ENCODE results near the gene ATXN7L2.
"Not testable (repeated sequence)": the region's sequence is repeated elsewhere in the genome, so short reads cannot be mapped to it uniquely, and the experiment has no call there.

The ATXN7L2 gene

DNA sequence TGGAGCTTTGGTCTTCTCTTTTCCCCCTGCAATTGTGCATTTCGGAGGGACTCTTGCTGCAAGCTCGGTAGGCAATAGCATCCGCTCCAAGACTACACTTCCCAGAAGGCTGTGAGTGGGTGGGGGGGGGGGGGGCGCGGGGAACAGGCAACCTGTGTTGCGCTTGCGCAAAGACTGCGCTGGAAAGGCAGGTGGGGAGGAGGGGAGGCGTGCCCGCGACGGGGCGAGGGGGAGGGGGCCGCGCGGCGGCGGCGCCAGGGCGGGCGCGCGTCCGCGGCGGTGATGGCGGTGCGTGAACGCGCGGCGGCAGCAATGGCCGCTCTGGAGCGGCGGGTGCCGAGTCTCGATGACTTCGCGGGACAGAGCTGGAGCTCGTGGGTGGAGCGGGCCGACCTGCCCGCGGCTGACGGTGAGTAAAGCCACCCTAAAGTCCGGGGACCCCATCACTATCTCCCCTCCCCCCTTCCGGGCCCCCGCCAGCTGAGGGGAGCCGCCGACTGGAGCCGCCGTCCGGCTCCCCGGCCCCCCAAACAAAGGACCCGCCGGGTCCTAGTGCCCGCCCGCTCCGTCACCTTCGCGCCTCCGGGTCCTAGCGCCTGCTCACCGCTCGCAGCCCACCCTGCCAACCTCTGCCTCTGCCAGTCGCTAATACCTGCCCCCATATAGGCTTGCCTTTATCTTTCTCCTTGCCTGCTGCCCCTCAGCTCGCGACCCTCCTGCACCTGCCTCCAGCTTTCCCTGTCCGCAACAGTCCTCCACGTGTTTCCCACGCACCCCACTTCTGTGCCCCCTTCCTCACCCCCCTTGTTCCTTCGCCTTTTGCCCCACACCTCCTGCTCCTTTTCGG lies at the start of gene ATXN7L2:
TSS of gene ATXN7L2 (plus strand) at position 234 of the 847 bp plus-strand sequence. CDS start at position 283, 49 bp downstream.
- DNase-seq (ENCODE audit: insufficient read length, low spot score) (peak; percentile 93), FAIRE-seq (peak; percentile 26)

DNA sequence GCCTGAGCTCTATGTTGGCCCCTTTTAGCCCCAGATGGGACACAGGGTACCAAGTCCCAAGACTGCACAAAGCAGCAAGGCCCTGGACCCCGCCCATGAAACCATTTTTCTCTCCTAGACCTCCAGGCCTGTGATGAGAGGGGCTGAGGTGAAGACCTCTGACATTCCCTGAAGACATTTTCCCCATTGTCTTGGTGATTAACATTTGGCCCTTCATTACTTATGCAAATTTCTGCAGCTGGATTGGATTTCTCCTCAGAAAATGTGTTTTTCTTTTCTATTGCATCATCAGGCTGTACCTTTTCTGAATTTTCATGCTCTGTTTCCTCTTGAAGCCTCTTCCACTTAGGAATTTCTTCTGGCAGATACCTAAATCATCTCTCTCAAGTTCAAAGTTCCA lies 49.2 kb upstream of the ATXN7L2 start:
- FAIRE-seq (no peak), DNase-seq (ENCODE audit: insufficient read length, low spot score) (no peak)

- FAIRE-seq (no peak), DNase-seq (ENCODE audit: insufficient read length, low spot score) (peak; percentile 24)
These were observed 44.9 kb upstream of the ATXN7L2 start for GRCh38 chr1:109438798-109439297.

DNA sequence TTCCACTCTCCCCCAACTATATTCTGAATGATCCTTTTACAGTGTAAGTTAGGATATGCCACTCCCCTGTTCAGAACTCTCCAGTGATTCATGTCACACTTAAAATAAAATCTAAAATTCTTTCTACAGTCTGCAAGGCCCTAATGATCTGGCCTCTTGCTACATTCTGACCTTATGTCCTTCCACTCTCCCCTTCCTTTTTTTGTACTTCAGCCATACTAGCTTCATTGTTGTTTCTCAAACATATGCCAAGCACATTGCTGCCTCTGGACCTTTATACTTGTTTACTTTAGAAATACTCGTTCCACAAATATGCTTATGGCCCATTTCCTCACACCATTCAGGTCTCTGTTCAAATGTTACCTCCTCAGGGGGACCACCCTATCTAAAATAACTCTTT lies 42.6 kb upstream of the ATXN7L2 start:
- FAIRE-seq (no peak), DNase-seq (ENCODE audit: insufficient read length, low spot score) (no peak)

DNA sequence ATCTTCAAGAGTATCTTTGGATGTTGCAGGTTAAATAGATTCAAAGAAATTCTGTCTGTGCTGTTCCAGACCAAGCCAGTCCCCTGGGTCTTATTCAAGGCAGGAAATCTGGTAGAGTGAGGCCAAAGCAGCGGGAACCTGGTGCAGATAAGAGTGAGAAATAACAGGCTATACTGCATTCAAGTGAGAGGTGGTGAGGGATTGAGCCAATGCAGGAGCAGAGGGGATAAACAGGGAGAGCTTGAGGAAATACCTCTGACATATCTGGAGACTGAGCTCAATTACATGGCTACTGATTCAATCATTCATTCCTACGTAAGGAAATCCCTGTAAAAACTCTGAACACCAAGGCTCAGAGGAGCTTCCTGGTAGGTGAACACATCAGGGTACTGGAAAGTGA lies 40.2 kb upstream of the ATXN7L2 start:
- no peak for DNase-seq (ENCODE audit: insufficient read length, low spot score)
- FAIRE-seq = no peak

GRCh38 chr1:109444346-109444745 lies 39.4 kb upstream of the ATXN7L2 start:
- DNase-seq (ENCODE audit: insufficient read length, low spot score) (no peak), FAIRE-seq (no peak)

- FAIRE-seq = not testable (repeated sequence)
These were observed 37.6 kb upstream of the ATXN7L2 start for GRCh38 chr1:109445949-109446695.

GRCh38 chr1:109447524-109447923 lies 36.2 kb upstream of the ATXN7L2 start:
- DNase-seq (ENCODE audit: insufficient read length, low spot score) (no peak), FAIRE-seq (no peak)

More at GRCh38 chr1:109445949-109446695, 37.6 kb upstream of the ATXN7L2 start:
- not testable (repeated sequence) for DNase-seq (ENCODE audit: insufficient read length, low spot score)

DNA sequence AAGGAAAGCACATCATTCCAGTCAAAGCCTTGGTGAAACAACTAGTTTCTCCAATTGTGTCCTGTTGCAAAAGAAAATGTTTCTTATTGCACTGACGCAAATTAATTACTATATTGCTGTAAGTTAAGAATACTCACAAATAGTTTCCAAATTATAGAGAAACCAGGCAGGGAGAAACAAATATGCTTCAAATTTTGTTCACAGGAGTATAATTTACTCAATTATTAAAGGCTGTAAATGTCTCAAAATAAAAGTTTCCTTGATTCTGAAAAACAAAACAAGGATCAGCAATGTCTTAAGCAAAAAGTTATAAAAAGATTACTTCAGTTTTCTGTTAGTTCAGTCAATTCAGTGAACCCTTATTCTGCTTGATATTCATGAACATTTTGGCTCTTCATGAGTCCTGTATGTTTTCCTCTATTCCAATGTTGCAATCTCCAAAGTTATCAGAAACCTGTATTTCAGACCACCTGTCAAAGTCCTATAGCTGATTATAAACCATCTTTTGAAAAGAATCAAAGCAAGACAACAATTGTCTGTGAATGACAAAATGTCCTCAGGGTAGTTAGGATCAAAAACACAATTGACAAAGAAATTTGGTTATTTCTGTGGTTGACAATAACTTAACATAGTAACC lies 29.1 kb upstream of the ATXN7L2 start:
- DNase-seq (ENCODE audit: insufficient read length, low spot score) = no peak

GRCh38 chr1:109457819-109458218 lies 25.9 kb upstream of the ATXN7L2 start:
- FAIRE-seq (no peak), DNase-seq (ENCODE audit: insufficient read length, low spot score) (no peak)

More for the DNA sequence above, 29.1 kb upstream of the ATXN7L2 start:
- no peak for FAIRE-seq

DNA sequence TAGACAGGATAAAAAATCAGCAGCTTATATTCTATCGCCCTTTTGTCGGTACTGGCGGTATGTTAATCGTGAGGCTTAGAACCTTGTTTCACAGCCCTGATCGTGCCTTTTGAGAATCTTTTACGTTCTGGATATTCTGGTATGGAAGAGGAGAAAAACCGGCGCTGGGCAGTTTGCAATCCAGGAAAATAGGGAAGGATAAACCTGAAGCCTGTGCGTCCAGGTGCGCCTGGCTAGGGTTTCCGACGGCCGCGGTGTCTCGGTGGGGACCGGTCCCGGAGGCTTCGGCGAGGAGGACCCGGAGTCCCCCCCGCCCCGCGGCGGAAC lies 17.6 kb upstream of the ATXN7L2 start:
- FAIRE-seq = no peak
- no peak for DNase-seq (ENCODE audit: insufficient read length, low spot score)

DNA sequence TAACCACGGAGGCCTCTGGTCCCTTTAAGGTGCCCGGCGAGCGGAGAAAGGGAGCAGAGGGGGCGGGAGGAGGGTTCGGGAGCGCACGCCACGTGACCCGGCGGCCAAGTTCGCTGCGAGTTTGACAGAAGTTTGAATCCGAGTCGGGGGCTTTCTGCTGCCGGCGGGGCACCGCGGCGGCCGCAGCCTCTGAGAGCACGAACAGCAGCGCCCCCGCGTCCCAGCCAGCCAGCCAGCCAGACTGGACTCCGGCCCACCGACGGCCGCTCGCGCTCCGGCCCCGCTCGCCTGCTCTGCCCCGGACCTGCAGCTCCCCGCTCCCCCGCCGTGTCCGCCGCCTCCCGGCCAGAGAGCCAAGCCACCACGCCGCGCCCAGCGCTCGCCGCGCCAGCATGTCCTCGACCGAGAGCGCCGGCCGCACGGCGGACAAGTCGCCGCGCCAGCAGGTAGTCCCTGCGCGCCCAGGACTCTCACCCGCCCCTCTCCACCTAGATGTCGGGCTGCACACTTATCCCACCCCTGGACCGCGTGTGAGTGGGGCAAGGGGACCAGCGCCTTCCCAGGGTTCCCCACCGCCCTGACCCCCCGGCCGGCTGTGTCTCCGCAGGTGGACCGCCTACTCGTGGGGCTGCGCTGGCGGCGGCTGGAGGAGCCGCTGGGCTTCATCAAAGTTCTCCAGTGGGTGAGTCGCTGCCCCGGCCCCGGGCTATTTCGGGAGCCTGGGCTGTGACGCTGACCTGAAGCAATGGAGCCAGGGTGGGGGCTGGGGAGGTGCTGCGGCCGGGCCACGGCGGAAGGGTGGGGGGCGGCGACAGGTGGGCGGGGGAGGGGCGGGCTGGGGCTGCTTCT lies 17.0 kb upstream of the ATXN7L2 start, which contains the start of gene SYPL2:
TSS of gene SYPL2 (plus strand) at position 95 of the 849 bp plus-strand sequence. CDS start at position 393, 298 bp downstream.
- DNase-seq (ENCODE audit: insufficient read length, low spot score) (peak; percentile 23), FAIRE-seq (no peak)

- no peak for DNase-seq (ENCODE audit: insufficient read length, low spot score)
- FAIRE-seq = no peak
These were observed 16.4 kb upstream of the ATXN7L2 start for GRCh38 chr1:109467301-109467777.

- DNase-seq (ENCODE audit: insufficient read length, low spot score) = no peak
- no peak for FAIRE-seq
These were observed 15.6 kb upstream of the ATXN7L2 start for GRCh38 chr1:109468061-109468460.

DNA sequence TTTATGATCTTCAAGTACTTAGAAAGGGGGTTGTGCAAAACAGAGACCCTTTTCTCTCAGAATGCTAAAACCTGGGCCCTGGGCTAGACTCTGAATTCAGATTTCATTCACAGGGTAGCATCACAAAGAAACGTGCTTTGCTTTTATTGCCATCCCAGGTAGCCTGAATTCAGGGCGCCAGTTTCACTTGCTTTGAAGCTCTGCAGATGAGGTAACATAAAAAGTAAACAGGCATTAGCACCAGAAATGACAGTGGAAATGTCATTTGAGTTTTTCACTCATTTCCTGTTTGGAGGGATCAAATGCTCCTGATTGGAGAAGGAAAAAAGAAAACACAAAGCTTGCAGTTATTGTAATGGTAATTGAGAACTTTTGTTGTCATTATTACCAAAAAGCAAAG lies 14.8 kb upstream of the ATXN7L2 start:
- FAIRE-seq (no peak), DNase-seq (ENCODE audit: insufficient read length, low spot score) (no peak)

DNA sequence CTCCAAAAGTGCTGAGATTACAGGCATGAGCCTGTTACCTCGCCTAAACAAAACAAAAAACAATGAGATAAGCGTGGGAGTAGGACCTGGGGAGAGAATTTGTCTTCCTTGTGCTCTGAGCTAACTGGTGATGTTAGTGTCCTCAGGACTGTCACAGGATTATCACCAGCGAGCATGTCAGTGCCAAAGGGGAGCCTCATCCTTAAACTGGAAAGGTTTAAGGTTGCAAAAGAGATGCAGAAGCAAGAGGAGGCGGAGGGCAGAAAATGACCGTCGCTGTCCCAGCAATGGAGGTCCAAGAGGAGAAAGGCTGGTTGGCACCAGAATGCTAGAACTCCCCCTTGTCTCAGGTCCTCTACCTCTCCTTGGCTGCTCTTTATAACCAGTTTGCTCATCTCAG lies 13.5 kb upstream of the ATXN7L2 start:
- FAIRE-seq = no peak

GRCh38 chr1:109472779-109473178 lies 10.9 kb upstream of the ATXN7L2 start:
- DNase-seq (ENCODE audit: insufficient read length, low spot score) (no peak), FAIRE-seq (no peak)

More for the DNA sequence above, 13.5 kb upstream of the ATXN7L2 start:
- no peak for DNase-seq (ENCODE audit: insufficient read length, low spot score)

GRCh38 chr1:109473284-109474057 lies 10.2 kb upstream of the ATXN7L2 start:
- not testable (repeated sequence) for FAIRE-seq; DNase-seq (ENCODE audit: insufficient read length, low spot score)

GRCh38 chr1:109474697-109475096 lies 9.0 kb upstream of the ATXN7L2 start:
- no peak for FAIRE-seq
- DNase-seq (ENCODE audit: insufficient read length, low spot score) = no peak
